Epithelial cell of alveolus of lung (primary cell): ENCODE results near the gene KRTAP10-12. TPM values are rescaled to one million over a fixed set of nuclear protein-coding genes. Genes with fewer than 3 reads are reported as not detected.

Source experiments
- total RNA-seq: library from RNA; depleted of rRNA; stranded (reverse); fragments of >200 nt; gene quantifications from 2 replicates; pipeline ENCODE4 v1.2.1, GENCODE V29; 2015

The KRTAP10-12 gene
- total RNA-seq = not detected in 2 replicates

GRCh38 chr21:44697172-44697810, at the start of gene KRTAP10-12:
Gene KRTAP10-12, plus strand, starts transcription at chr21:44697172. Its CDS starts 30 bp downstream, at chr21:44697202.

GRCh38 chr21:44654576-44655175, 42.3 kb upstream of the KRTAP10-12 start, which contains the start of gene KRTAP12-4:
Gene KRTAP12-4, minus strand, starts transcription at chr21:44654659. Its CDS starts 45 bp downstream, at chr21:44654614.

DNA sequence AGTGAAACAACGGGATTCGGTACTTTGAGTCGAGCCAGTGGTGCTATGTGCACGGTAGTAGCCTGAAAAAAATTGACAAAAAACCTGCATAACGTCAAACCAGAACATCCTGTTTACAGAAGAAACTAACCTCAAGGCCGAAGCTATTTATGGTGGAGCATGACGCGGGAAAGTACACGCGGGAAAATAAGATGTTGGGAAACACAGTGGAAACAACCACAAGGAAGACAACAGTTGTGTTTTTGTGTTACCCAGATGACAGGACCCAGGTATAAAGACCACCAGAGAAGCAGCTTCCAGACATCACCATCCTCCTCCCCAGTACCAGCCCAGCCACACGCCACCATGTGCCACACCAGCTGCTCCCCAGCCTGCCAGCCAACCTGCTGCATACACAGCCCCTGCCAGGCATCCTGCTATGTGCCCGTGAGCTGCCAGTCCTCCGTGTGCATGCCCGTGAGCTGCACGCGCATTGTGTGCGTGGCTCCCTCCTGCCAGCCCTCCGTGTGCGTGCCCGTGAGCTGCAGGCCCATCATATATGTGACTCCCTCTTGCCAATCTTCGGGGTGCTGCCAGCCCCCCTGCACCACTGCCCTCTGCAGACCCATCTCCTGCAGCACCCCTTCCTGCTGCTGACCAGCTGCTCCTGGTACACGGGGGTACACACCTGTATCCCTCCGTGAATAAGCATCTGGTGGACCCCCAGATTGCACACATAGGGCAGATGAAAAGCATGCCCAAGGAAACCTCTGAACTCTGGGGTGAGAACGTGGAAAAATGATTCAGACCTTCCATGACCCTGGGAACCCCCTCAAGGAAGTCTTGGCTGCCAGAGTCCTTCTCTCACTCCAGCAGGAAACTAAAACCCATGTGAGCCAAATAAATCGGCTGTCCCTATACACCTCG, 39.1 kb upstream of the KRTAP10-12 start, which contains the start of gene KRTAP12-3:
Gene KRTAP12-3 (plus strand): TSS at position 298 of the 906 bp plus-strand sequence. CDS start 48 bp downstream, at position 346.

GRCh38 chr21:44666401-44667320, 30.3 kb upstream of the KRTAP10-12 start, which contains the start of gene KRTAP12-2:
Gene KRTAP12-2, minus strand, starts transcription at chr21:44666927. Its CDS starts 41 bp downstream, at chr21:44666886.

GRCh38 chr21:44681861-44682579, 15.0 kb upstream of the KRTAP10-12 start, which contains the start of gene KRTAP12-1:
Gene KRTAP12-1, minus strand, starts transcription at chr21:44682163. Its CDS starts 40 bp downstream, at chr21:44682123.

GRCh38 chr21:44711327-44712202, 14.6 kb downstream of the KRTAP10-12 start, which contains the start of gene TSPEAR:
Gene TSPEAR, minus strand, starts transcription at chr21:44711572. Its CDS starts 58 bp downstream, at chr21:44711514.

Other genes with a start within 250 kb of the KRTAP10-12 start
- 0.64 and 1.0 TPM in 2 replicates for gene LRRC3, start 241.7 kb upstream of the KRTAP10-12 start, total RNA-seq
- not detected in 2 replicates for gene KRTAP10-1, start 157.0 kb upstream of the KRTAP10-12 start, total RNA-seq
- not detected in 2 replicates for gene KRTAP10-2, start 145.7 kb upstream of the KRTAP10-12 start, total RNA-seq
- not detected in 2 replicates for gene KRTAP10-3, start 138.4 kb upstream of the KRTAP10-12 start, total RNA-seq
- gene KRTAP10-4, start 123.4 kb upstream of the KRTAP10-12 start, total RNA-seq = not detected in 2 replicates
- gene KRTAP10-5, start 116.6 kb upstream of the KRTAP10-12 start, total RNA-seq = not detected in 2 replicates
- gene KRTAP10-6, start 104.7 kb upstream of the KRTAP10-12 start, total RNA-seq = not detected in 2 replicates
- gene KRTAP10-7, start 96.6 kb upstream of the KRTAP10-12 start, total RNA-seq = not detected in 2 replicates
- gene KRTAP10-8, start 85.1 kb upstream of the KRTAP10-12 start, total RNA-seq = not detected in 2 replicates
- not detected in 2 replicates for gene KRTAP10-9, start 70.1 kb upstream of the KRTAP10-12 start, total RNA-seq
- gene KRTAP10-10, start 59.8 kb upstream of the KRTAP10-12 start, total RNA-seq = not detected in 2 replicates
- gene KRTAP10-11, start 50.8 kb upstream of the KRTAP10-12 start, total RNA-seq = not detected in 2 replicates
- gene KRTAP12-4, start 42.5 kb upstream of the KRTAP10-12 start, total RNA-seq = not detected in 2 replicates
- gene KRTAP12-3, start 39.2 kb upstream of the KRTAP10-12 start, total RNA-seq = not detected in 2 replicates
- gene KRTAP12-2, start 30.2 kb upstream of the KRTAP10-12 start, total RNA-seq = not detected in 2 replicates
- gene KRTAP12-1, start 15.0 kb upstream of the KRTAP10-12 start, total RNA-seq = not detected in 2 replicates
- gene TSPEAR, start 14.4 kb downstream of the KRTAP10-12 start, total RNA-seq = not detected in 2 replicates
- 26.0 and 36.0 TPM in 2 replicates for gene UBE2G2, start 104.6 kb downstream of the KRTAP10-12 start, total RNA-seq
- 71.9 and 80.0 TPM in 2 replicates for gene SUMO3, start 120.9 kb downstream of the KRTAP10-12 start, total RNA-seq
- 221 and 345 TPM in 2 replicates for gene PTTG1IP, start 176.5 kb downstream of the KRTAP10-12 start, total RNA-seq
- 0.26 and 1.2 TPM in 2 replicates for gene ITGB2, start 223.7 kb downstream of the KRTAP10-12 start, total RNA-seq
- 15.5 and 19.1 TPM in 2 replicates for gene SLX9, start 242.9 kb downstream of the KRTAP10-12 start, total RNA-seq